Nephron (organoid): ENCODE data around the gene VPS35L.

Source experiments
- H3K27ac Mint-ChIP-seq, 3 experiments: 2 replicates each; pipeline ENCODE4 v1.8.0; 2020; ENCODE audit warnings: mixed read lengths in 3 of 3, mild to moderate bottlenecking in 2 of 3, moderate library complexity in 1 of 3
- H3K27me3 Mint-ChIP-seq: 2 replicates; pipeline ENCODE4 v1.8.0; 2021; ENCODE audit warnings: low read depth, mild to moderate bottlenecking, moderate library complexity, mixed read lengths
- H3K36me3 Mint-ChIP-seq: 2 replicates; pipeline ENCODE4 v1.8.0; 2020; ENCODE audit warnings: low read depth, mixed read lengths
- H3K4me1 Mint-ChIP-seq: 2 replicates; pipeline ENCODE4 v1.8.0; 2020; ENCODE audit warnings: mixed read lengths
- H3K4me3 Mint-ChIP-seq, 3 experiments: 2 replicates each; pipeline ENCODE4 v1.8.0; 2020; ENCODE audit warnings: mild to moderate bottlenecking in 3 of 3, mixed read lengths in 3 of 3, moderate library complexity in 2 of 3
- H3K9me3 Mint-ChIP-seq: 2 replicates; pipeline ENCODE4 v1.8.0; 2020; ENCODE audit warnings: mixed read lengths
- TF ChIP-seq, protein P1 (sequence below), 3 experiments: fragments of 200-600 bp; sonication (generic); IDR thresholded peaks; one replicate each; pipeline ENCODE4 v1.5.0; 2021; ENCODE audit warnings: antibody characterized with exemption in 3 of 3; ENCODE audit not compliant: unreplicated experiment in 3 of 3

VPS35L gene

GRCh38 chr16:19744670-19745069, 189.2 kb downstream of the VPS35L start:
- H3K9me3 Mint-ChIP-seq: no peaks in the 10 kb centered on the region
- H3K27me3 Mint-ChIP-seq: peaks cover 3% of the 10 kb centered on the region
- peaks cover 8% of the 10 kb centered on the region for H3K36me3 Mint-ChIP-seq
- peaks cover 43% of the 10 kb centered on the region for H3K4me1 Mint-ChIP-seq
- TF ChIP-seq, protein P1, sequence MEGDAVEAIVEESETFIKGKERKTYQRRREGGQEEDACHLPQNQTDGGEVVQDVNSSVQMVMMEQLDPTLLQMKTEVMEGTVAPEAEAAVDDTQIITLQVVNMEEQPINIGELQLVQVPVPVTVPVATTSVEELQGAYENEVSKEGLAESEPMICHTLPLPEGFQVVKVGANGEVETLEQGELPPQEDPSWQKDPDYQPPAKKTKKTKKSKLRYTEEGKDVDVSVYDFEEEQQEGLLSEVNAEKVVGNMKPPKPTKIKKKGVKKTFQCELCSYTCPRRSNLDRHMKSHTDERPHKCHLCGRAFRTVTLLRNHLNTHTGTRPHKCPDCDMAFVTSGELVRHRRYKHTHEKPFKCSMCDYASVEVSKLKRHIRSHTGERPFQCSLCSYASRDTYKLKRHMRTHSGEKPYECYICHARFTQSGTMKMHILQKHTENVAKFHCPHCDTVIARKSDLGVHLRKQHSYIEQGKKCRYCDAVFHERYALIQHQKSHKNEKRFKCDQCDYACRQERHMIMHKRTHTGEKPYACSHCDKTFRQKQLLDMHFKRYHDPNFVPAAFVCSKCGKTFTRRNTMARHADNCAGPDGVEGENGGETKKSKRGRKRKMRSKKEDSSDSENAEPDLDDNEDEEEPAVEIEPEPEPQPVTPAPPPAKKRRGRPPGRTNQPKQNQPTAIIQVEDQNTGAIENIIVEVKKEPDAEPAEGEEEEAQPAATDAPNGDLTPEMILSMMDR (IDR thresholded peaks at IDR 0.05; ENCODE audit: unreplicated experiment in 3 of 3): no peak
- no peak overlapping the region for H3K4me3 Mint-ChIP-seq
- peak overlapping the region in 1 of 3 experiments; percentile 60 for H3K27ac Mint-ChIP-seq

DNA sequence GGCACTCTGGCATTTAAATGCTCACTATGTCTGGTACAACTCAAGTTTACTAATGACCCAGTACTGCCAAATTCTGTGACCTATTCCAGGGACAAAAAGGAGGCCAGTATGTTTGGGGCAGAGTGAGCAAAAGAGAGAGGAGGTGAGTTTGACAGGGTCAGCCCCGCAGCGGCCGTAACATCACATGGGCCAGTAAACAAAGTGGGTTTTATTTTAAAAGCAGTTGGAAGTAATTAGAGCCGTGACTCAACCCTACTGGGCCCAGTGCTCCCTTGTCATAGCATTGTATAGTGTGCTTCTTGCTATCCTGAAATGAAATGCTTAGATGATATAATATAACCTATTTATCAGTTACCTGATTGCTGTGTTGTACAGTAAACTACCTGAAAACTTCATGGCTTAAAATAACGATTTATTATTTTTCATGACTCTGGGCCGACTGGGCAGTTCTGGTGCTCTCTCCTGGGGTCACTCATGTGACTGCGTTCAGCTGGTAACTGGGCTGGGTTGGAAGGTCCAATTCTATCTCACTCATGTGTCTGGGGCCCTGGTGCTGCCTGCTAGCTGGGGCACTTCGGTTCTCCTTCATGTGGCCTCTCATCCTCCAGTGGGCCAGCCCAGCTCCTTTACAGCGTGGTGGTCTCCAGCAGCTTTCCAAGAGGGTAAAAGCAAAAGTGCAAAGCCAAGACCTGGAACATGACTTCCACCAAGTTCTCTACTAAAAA, 189.9 kb downstream of the VPS35L start:
- Mint-ChIP-seq H3K4me3 (no peak overlapping the region), H3K27me3 (peaks cover 3% of the 10 kb centered on the region), H3K4me1 (peaks cover 48% of the 10 kb centered on the region), H3K27ac (peak overlapping the region; percentile 6 to 60 (median 48)), H3K36me3 (peaks cover under 1% of the 10 kb centered on the region), H3K9me3 (no peaks in the 10 kb centered on the region)
- TF ChIP-seq, protein P1 (IDR thresholded peaks at IDR 0.05; ENCODE audit: unreplicated experiment in 3 of 3): no peak

DNA sequence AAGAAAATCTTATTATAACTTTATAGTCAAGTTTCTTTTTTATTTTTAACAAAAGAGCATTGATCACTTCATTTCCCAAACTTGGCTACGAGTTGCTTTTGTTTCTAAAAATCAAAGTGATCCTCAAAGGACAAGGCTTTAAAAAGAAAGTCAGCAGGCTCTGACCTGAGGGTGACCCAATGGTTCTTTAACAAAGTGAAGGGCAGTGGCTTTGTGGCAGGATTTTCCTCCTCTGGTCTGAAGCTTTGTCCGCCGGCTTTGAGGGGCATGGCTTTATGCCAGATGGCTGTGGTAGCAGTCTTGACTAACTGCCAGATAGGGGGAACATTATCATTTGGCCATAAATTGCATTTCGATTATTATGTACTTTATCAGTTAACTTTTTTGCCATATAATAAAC, 191.1 kb downstream of the VPS35L start:
- Mint-ChIP-seq H3K4me1 (peaks cover 55% of the 10 kb centered on the region), H3K27ac (peak overlapping the region; percentile 6 to 96 (median 26)), H3K27me3 (no peaks in the 10 kb centered on the region), H3K4me3 (no peak overlapping the region), H3K36me3 (no peaks in the 10 kb centered on the region), H3K9me3 (no peaks in the 10 kb centered on the region)
- TF ChIP-seq, protein P1 (IDR thresholded peaks at IDR 0.05; ENCODE audit: unreplicated experiment in 3 of 3): no peak

- Mint-ChIP-seq H3K4me1 (peaks cover 65% of the 10 kb centered on the region), H3K36me3 (no peaks in the 10 kb centered on the region), H3K4me3 (peak overlapping the region; percentile 13 to 52 (median 14)), H3K27me3 (no peaks in the 10 kb centered on the region), H3K9me3 (no peaks in the 10 kb centered on the region), H3K27ac (peak overlapping the region; percentile 89 to 96 (median 90))
- TF ChIP-seq, protein P1 (IDR thresholded peaks at IDR 0.05; ENCODE audit: unreplicated experiment in 3 of 3): no peak
Measured at GRCh38 chr16:19748389-19749168, 193.1 kb downstream of the VPS35L start.

GRCh38 chr16:19749571-19750080, 194.1 kb downstream of the VPS35L start:
- H3K27me3 Mint-ChIP-seq: no peaks in the 10 kb centered on the region
- no peaks in the 10 kb centered on the region for H3K9me3 Mint-ChIP-seq
- H3K36me3 Mint-ChIP-seq: no peaks in the 10 kb centered on the region
- peak overlapping the region in 2 of 3 experiments; percentile 26 to 34 for H3K4me3 Mint-ChIP-seq
- H3K4me1 Mint-ChIP-seq: peaks cover 74% of the 10 kb centered on the region
- peak overlapping the region; percentile 89 to 96 (median 90) for H3K27ac Mint-ChIP-seq
- TF ChIP-seq, protein P1 (IDR thresholded peaks at IDR 0.05; ENCODE audit: unreplicated experiment in 3 of 3): no peak
